ENCODE results near the gene NTN1. TPM values are rescaled to one million over a fixed set of nuclear protein-coding genes. Genes with fewer than 3 reads are reported as not detected.
"Not testable (repeated sequence)": the region's sequence is repeated elsewhere in the genome, so short reads cannot be mapped to it uniquely, and the experiment has no call there.

The NTN1 gene
- total RNA-seq, 1 donor: 0.36 TPM

- Histone ChIP-seq H3K27ac (ENCODE audit: low read depth, low read length) (no peak overlapping the region), H4K20me1 (ENCODE audit: insufficient read depth, low read length) (no peaks in the 10 kb centered on the region), H3K79me2 (ENCODE audit: insufficient read depth, low read length) (no peaks in the 10 kb centered on the region), H3K4me3 (ENCODE audit: insufficient read depth, low read length) (no peak overlapping the region), H2AFZ (ENCODE audit: low read length) (no peak overlapping the region), H3K36me3 (ENCODE audit: insufficient read depth, low read length) (no peaks in the 10 kb centered on the region), H3K27me3 (ENCODE audit: insufficient read depth, low read length) (no peaks in the 10 kb centered on the region), H3K9me3 (ENCODE audit: low read depth, low read length) (no peaks in the 10 kb centered on the region), H3K4me1 (ENCODE audit: insufficient read depth, low read length) (no peaks in the 10 kb centered on the region), H3K4me2 (ENCODE audit: insufficient read depth, low read length) (no peak overlapping the region)
- TF ChIP-seq CTCF (IDR thresholded peaks at IDR 0.05; ENCODE audit: extremely low read depth, low read depth, low read length): no peak
- DNase-seq (ENCODE audit: insufficient read length, low spot score, missing footprints): no peak
These were observed 72.9 kb downstream of the NTN1 start for GRCh38 chr17:9094193-9094592.

- no peak for TF ChIP-seq CTCF (IDR thresholded peaks at IDR 0.05; ENCODE audit: extremely low read depth, low read depth, low read length)
- no peak for DNase-seq (ENCODE audit: insufficient read length, low spot score, missing footprints)
- H3K9me3 ChIP-seq (ENCODE audit: low read depth, low read length): no peaks in the 10 kb centered on the region
- H3K79me2 ChIP-seq (ENCODE audit: insufficient read depth, low read length): no peaks in the 10 kb centered on the region
- H2AFZ ChIP-seq (ENCODE audit: low read length): no peak overlapping the region
- H3K27ac ChIP-seq (ENCODE audit: low read depth, low read length): no peak overlapping the region
- H3K27me3 ChIP-seq (ENCODE audit: insufficient read depth, low read length): no peaks in the 10 kb centered on the region
- no peaks in the 10 kb centered on the region for H3K36me3 ChIP-seq (ENCODE audit: insufficient read depth, low read length)
- no peak overlapping the region for H3K4me3 ChIP-seq (ENCODE audit: insufficient read depth, low read length)
- H4K20me1 ChIP-seq (ENCODE audit: insufficient read depth, low read length): no peaks in the 10 kb centered on the region
- H3K4me1 ChIP-seq (ENCODE audit: insufficient read depth, low read length): no peaks in the 10 kb centered on the region
- H3K4me2 ChIP-seq (ENCODE audit: insufficient read depth, low read length): no peak overlapping the region
These were observed 74.1 kb downstream of the NTN1 start for GRCh38 chr17:9095390-9095789.

DNA sequence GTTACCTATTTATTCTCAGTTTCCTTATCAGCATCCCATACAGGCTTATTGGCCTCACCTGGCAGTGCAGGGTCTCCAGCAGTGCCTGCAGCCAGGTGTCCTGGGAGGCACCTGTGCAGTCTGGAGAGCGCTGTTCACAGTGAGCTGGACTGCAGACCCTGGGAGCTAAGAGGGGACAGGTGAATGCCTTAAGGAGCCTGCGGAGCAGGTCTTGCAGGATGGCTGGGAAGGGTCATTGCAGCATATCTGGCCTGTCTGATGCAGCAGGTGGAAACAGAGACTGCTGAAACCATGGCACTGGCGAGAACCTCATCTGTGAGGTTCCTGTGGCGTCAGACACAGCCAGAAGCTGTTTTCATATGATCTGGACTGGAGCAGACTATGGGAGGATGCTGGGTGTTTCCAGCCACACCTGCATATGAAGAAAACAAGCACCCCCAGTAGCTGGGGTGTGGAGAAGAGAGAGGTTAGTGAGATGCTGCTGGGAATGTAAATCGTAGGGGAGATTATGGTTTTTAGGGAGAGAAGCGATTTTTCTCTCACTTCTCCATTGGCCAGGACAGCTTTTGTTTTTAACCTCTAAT is 77.0 kb downstream of the NTN1 start:
- H3K36me3 ChIP-seq (ENCODE audit: insufficient read depth, low read length): no peaks in the 10 kb centered on the region
- no peaks in the 10 kb centered on the region for H4K20me1 ChIP-seq (ENCODE audit: insufficient read depth, low read length)
- H3K27ac ChIP-seq (ENCODE audit: low read depth, low read length): no peak overlapping the region
- no peaks in the 10 kb centered on the region for H3K27me3 ChIP-seq (ENCODE audit: insufficient read depth, low read length)
- H3K4me2 ChIP-seq (ENCODE audit: insufficient read depth, low read length): no peak overlapping the region
- no peaks in the 10 kb centered on the region for H3K9me3 ChIP-seq (ENCODE audit: low read depth, low read length)
- no peak for DNase-seq (ENCODE audit: insufficient read length, low spot score, missing footprints)
- no peaks in the 10 kb centered on the region for H3K4me1 ChIP-seq (ENCODE audit: insufficient read depth, low read length)
- H2AFZ ChIP-seq (ENCODE audit: low read length): no peak overlapping the region
- no peaks in the 10 kb centered on the region for H3K79me2 ChIP-seq (ENCODE audit: insufficient read depth, low read length)
- no peak for TF ChIP-seq CTCF (IDR thresholded peaks at IDR 0.05; ENCODE audit: extremely low read depth, low read depth, low read length)
- no peak overlapping the region for H3K4me3 ChIP-seq (ENCODE audit: insufficient read depth, low read length)

DNA sequence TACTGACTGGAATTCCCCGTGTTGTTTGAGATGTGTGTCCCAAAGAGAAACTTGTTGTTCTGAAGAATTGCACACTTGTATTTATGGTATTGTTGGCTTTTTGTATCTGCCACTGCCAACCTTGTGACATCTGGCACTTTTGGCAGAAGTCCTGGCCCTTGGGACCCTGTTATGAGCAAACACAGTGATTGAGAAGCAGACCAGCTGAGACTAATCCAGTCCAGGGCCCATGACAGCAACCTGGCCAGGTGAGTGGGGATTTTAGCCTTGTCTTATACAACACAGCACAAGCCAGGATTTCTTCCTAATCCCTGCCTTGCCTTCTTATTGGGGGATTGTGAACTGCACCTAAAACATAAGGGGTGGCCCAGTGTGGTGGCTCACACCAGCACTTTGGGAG is 80.0 kb downstream of the NTN1 start:
- H3K79me2 ChIP-seq (ENCODE audit: insufficient read depth, low read length): no peaks in the 10 kb centered on the region
- H3K4me1 ChIP-seq (ENCODE audit: insufficient read depth, low read length): no peaks in the 10 kb centered on the region
- H3K4me2 ChIP-seq (ENCODE audit: insufficient read depth, low read length): no peak overlapping the region
- H3K4me3 ChIP-seq (ENCODE audit: insufficient read depth, low read length): no peak overlapping the region
- H3K9me3 ChIP-seq (ENCODE audit: low read depth, low read length): no peaks in the 10 kb centered on the region
- no peaks in the 10 kb centered on the region for H4K20me1 ChIP-seq (ENCODE audit: insufficient read depth, low read length)
- H3K36me3 ChIP-seq (ENCODE audit: insufficient read depth, low read length): no peaks in the 10 kb centered on the region
- no peak overlapping the region for H2AFZ ChIP-seq (ENCODE audit: low read length)
- H3K27ac ChIP-seq (ENCODE audit: low read depth, low read length): no peak overlapping the region
- no peak for TF ChIP-seq CTCF (IDR thresholded peaks at IDR 0.05; ENCODE audit: extremely low read depth, low read depth, low read length)
- no peaks in the 10 kb centered on the region for H3K27me3 ChIP-seq (ENCODE audit: insufficient read depth, low read length)
- DNase-seq (ENCODE audit: insufficient read length, low spot score, missing footprints): no peak

DNA sequence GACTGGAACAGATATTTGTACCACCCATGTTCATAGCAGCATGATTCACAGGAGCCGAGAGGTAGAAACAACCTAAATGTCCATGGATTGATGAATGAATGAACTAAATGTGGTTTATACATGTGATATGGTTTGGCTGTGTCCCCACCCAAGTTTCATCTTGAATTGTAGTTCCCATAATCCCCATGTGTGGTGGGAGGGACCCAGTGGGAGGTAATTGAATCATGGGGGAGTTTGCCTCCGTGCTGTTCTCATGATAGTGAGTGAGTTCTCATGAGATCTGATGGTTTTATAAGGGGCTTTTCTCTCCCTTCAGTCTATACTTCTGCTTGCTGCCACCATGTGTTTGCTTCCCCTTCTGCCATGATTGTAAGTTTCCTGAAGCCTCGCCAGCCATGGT is 81.9 kb downstream of the NTN1 start:
- not testable (repeated sequence) for H3K4me3 ChIP-seq (ENCODE audit: insufficient read depth, low read length); DNase-seq (ENCODE audit: insufficient read length, low spot score, missing footprints); H3K36me3 ChIP-seq (ENCODE audit: insufficient read depth, low read length); H2AFZ ChIP-seq (ENCODE audit: low read length); H3K79me2 ChIP-seq (ENCODE audit: insufficient read depth, low read length); H3K27me3 ChIP-seq (ENCODE audit: insufficient read depth, low read length); H3K27ac ChIP-seq (ENCODE audit: low read depth, low read length); H3K9me3 ChIP-seq (ENCODE audit: low read depth, low read length); H4K20me1 ChIP-seq (ENCODE audit: insufficient read depth, low read length); H3K4me2 ChIP-seq (ENCODE audit: insufficient read depth, low read length); H3K4me1 ChIP-seq (ENCODE audit: insufficient read depth, low read length)
